GM04503 (cell line): Measurements from ENCODE around the gene TSBP1.
A peak's percentile ranks its signal among the peaks of the same experiment; 100 is the strongest.

Source experiments
- DNase-seq: peaks from one replicate; pipeline ENCODE4 v3.0.0-alpha.2; 2012; ENCODE audit warnings: low read depth

TSBP1 gene, protein sequence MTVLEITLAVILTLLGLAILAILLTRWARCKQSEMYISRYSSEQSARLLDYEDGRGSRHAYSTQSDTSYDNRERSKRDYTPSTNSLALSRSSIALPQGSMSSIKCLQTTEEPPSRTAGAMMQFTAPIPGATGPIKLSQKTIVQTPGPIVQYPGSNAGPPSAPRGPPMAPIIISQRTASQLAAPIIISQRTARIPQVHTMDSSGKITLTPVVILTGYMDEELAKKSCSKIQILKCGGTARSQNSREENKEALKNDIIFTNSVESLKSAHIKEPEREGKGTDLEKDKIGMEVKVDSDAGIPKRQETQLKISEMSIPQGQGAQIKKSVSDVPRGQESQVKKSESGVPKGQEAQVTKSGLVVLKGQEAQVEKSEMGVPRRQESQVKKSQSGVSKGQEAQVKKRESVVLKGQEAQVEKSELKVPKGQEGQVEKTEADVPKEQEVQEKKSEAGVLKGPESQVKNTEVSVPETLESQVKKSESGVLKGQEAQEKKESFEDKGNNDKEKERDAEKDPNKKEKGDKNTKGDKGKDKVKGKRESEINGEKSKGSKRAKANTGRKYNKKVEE

DNA sequence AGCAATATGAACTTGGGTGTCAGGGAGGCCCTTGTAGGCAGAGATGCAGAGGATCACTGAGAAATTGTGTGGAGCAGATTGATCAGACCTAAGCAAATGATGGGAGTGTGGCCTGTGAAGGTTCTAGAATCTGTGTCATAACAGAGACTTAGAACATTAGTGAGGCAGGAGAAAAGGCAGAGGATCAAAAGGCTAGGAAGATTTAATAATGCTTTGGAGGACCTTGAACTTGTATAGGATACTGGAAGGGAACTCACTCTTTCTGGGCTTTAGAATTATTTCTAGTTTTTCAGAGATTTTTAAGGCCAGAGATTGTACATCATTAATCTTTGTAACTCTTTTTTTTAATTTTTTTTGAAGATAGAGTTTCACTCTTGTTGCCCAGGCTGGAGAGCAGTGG is at the start of gene TSBP1:
TSS of gene TSBP1 (minus strand) at position 101 of the 400 bp plus-strand sequence. CDS start 197 bp downstream, outside the sequence.
- DNase-seq: no peak

DNA sequence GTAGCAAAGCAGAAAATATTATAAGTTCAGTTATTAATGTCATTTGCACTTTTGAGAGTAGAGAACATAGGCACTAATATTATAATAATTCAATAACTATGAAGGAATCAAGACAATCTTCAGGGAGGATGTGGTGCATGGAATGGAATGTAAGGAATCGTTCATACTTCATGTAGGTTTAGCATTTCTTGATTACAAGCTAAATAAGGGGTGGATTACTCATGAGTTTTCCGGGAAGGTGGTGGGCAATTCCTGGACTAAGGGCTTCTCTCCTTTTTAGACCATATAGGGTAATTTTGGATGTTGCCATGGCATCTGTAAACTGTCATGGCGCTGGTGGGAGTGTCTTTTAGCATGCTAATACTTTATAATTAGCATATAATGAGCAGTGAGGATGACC is 44.3 kb upstream of the TSBP1 start:
- no peak for DNase-seq

DNA sequence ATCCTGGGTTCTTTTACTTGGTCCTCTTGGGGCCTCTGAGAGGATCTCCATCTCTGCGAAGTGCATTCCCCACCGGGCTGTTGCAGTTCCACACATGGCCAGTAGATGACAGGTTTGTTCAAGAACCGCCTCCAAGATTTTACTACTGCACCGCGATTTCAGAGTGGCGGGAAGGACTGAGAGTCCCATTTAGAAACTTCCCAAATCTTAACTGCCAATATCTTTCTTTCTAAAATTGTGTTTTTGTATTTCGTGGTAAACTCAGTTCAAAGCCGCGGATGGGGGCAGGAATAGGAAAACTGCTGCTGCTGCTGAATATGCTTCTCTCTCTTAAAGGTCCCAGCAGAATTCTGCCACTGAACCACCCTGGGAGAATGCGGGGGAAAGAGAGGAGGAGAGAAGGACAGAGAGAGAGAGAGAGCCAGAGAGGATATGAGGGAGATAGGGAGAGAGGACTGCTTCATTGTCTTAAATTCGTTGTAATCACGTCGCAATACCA is 43.9 kb upstream of the TSBP1 start:
- DNase-seq: no peak

DNA sequence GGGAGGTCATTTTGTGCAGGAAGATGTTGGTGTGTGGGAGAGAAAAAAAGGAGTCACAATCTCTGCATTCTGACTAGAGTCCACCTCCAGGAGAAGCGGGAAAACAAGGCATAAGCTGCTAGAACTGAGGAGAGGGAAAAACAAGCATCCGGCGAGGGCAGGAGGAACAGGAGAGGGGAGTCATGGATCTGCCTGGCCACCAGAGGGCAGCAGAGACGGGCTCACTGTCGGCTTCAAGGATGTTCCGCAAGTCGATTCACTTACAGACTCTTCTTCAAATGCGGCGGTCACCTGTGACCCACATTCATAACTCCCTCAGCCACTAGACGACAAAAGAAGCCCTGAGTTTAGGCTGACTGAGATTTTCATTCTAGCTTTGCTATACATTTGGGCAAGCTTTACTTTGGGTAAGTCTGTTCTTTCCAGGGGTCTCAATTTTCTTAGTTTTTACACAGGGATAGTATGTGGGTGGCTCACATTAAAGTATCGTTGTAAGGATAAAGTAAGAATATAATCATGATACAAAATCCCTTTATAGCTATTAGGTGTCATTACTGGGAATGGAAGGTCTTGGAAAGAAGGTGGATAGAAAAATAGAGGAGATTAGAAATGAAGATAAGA is 41.8 kb upstream of the TSBP1 start:
- DNase-seq: peak; percentile 2

DNA sequence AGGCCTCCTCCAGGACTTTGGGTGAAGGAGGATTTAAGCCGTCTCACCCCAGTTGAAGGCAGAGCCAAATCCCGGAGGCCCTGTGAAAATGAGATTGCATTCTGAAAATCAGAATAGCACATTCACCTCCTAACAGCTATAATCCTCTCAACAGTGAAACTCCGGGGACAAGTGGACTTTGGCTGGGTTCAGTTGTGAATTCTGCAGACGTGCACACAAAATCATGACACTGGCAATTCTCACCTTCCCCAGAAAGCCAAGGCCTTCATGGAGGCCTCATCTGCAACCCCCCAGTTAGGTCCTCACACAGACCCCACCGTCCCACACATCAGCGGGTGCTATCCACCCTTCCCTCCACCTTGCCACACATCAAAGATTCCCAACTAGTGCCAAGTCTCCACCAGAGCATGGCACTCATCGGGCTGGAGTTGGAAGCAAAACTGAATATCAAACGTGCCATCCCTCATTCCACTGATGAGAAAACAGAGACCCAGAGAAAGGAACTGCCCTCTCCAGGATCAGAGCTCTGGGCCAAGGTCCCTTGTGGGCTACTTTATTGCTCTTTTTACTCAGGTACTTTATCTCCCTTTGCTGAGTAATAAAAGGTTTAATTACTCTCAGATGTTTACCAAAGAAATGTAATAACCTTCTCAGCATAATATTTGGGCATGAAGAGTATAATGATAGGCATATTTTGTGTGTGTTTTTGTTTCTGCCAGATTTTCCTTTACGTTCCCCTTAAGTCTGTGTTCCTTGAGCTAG is 40.0 kb upstream of the TSBP1 start:
- no peak for DNase-seq

DNA sequence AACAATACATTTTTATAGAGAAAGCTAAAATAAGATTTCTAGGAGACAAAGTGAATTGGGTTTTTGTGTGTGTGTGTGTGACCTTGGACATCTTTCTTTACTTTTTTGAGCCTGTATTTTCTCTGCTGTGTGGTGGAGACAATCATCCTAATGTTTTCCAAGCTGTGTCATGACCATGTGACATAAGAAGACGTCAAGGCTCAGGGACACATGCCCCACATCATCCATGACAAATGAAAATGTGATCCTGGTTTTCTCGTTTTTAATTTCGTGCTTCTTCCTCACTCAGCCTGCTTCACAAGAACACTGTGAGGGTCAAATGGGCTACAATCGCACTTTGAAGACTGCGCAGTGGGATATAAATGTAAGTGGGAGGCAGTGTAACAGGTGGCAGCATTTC is 39.2 kb upstream of the TSBP1 start:
- DNase-seq: no peak

DNA sequence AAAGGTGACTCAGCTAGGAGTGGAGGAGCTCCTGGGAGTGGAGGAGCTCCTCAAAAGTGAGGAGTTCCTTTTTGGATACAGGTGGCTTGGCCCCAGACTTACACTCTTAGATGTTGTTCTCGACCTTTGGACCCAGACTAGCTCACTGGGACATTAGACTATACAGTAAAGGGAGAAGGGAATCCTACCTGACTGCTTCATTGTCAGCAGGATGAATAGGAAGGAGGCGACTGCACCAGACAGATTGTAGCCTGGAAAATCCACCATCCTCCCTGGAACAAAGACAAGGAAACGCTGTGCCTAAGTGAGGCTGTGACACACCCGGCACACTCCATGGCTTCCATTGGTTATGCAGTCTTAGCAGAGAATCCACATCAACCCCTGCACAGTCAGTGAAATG is 35.2 kb upstream of the TSBP1 start, which contains the start of gene BTNL2:
TSS of gene BTNL2 (minus strand) at position 325 of the 400 bp plus-strand sequence. CDS start at position 267, 58 bp downstream.
- DNase-seq: no peak

DNA sequence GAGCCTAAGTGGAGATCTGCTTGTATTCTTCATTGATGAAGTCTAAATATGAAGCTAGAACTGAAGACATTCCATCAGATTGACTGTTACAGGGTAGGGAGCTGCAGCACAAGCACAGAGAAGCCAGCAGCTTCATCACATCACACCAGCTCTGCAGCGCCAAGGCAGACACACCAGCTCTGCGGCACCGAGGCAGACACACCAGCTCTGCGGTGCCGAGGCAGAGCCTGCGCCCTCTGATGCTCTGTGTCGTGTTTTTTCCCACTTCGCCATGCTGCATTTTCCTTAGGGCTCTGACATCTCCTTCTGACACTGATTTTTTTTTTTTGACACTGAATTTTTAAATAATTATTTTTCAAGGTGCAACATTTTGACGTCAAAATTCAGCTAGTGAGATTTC is 34.5 kb upstream of the TSBP1 start:
- DNase-seq: no peak

DNA sequence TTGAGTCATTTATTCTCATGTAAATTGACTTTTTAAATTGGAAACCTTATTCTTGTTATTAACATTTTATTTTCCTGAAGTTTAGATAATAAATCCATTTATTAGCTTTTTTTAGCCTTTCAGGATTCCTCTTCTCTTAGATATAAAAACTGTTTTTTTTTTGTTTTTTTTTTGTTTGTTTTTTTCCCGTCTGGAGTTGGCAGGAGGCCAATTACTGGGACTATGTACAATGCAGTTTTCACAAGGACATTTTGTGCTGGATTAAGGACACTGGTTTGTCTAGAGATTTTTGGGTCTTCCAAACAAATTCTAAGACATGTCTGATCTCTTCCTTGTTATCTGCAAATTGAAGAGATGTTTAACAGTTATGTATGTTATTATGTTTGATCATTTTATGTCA is 34.0 kb upstream of the TSBP1 start:
- DNase-seq: no peak

DNA sequence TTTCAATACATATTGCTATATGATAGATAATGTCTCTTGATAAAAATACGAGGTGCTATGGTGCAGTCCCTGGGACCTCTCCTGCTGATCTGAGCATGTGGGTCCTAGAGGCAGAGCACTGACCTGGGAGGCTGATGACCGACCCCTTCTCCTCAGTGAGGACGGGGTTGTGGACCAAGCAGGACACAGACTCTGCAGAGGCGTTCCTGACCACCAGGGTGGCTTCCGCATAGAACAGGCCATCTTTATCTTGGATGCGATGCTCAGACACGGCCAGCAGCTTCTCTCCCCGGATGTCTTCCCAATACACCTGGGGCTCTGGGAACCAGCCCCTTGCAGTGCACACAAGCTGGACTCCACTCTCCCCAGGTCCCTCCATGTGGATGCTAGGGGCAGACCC is 31.1 kb upstream of the TSBP1 start:
- no peak for DNase-seq

DNA sequence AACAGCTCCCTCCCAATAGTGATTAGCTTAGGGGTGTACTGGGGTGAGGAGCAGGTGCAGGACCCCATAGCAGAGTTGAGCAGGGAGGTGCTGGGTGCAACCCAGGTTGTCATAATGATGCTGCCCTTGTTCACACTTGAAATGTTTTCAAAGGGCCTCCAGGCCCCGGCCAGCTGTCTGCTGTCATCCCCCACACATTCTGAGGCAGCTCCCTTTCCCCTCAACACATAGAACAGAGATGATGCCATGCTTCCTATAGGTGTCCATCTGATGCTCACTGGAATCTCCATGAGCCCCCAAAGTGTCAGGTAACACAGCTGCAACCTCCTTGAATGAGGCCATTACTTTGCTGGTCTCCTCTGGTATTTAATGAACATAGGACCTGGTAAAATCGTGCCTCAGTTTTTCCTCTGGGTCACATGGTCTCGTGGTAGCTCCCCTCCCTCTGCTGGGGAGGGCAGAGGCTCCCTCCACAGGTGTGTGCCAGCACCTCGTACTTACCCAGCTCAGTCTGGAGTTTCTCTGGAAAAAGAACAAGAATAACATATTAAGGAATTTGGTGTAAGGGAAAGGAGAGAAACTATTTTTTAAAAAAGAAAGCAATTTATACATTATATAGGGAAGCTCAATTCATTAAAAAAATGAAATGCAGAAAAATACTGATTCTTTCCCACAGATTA is 29.7 kb upstream of the TSBP1 start:
- DNase-seq: no peak

DNA sequence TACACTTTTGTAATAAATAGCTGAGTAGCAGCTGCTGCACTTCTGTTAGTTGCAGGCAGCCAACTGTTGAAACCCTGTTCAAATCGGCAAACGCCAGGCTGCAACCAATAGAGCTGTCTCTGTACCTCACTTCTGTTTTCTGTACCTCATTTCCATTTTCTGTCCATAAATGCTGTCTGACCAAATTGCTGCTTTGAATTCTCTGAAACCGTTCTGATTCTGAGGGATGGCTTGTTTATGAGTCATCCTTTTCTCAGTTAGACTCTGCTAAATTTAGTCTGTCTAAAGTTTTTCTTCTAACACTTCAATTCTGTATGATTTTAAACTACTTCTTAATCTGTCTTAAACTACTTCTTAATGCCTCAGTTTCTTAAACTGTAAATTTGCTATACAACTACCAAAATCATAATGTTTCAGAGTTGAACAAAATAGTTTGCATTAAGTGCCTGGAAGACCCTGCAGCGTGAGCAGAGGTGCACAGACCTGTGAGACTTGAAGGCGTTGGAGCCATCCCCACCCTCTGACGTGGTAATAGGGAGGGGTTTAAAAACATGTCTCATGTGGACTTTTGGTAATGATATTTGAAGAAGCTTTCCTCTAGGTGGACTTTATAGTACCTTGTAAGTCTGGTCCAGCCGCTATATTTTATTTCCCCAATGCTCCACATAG is 25.7 kb upstream of the TSBP1 start:
- no peak for DNase-seq

DNA sequence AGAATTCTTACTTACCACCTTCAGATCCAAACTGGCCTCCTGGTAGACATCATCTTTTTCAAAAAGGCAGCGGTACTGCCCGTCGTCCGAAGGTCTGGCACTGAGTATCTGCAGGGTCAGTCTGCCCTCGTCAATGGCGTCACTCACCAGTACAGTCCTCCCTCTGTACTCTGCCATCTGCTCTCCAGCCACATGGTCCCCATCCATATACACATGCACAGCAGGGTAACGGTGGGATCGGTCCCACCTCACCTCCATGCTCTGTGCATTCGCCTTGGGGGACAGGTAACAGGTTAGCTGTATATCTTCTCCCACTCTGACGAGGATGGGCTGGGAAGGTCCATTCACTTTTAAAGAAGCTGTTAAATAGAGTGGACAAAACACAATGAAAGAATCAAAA is 24.3 kb upstream of the TSBP1 start:
- DNase-seq: no peak

DNA sequence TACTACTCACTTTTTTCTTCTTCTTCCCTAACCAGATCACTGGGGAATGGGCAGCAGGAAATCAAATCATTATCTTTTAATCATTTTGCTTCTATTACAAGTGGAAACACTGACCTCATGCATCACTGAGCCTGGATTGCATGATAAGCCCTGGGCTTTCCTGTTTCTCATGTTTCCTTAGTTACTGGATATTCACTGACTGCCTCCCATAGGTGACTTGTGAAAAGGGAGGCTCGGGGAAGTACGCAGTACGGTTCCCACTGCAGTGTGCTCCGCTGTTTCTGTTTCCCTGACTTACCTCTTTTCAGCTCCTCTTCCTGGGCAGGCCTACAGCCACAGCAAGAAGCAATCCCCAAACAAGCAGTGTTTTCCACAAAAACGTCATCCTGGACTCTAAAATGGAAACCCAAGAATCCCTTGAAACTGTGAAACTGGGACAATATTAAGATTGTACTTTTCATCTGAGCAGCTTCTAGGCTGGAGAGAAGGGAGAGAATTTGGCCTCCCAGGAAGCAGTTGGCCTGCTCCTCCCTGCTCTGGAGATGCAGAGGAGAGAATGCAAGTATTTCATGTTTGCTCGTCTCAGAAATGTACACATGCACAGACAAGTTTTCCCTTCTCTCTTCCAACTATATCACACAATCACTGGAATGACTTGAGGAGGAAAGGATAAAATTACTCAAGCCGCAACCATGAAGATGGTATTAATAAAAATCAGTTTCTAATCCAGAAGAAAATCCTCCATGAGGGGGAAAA is 22.1 kb upstream of the TSBP1 start:
- no peak for DNase-seq

DNA sequence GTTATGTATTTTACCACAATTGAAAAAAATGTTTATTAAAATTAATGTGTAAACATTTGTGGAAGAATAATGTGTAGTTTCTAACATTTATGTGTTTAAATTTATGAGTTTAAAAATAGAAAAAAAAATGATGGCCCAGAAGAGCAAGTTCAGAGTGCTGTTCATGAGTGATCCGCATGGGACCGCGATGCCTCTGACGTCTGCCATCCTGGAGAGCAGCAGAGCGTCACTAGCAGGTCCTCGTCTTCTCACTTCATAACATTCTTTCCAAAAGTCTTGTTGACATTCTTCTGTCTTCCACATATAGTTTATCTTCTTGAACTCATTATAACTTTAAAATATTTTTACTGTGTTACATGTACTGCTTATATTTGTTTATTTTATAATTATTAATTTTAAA is 19.8 kb upstream of the TSBP1 start:
- DNase-seq: no peak

DNA sequence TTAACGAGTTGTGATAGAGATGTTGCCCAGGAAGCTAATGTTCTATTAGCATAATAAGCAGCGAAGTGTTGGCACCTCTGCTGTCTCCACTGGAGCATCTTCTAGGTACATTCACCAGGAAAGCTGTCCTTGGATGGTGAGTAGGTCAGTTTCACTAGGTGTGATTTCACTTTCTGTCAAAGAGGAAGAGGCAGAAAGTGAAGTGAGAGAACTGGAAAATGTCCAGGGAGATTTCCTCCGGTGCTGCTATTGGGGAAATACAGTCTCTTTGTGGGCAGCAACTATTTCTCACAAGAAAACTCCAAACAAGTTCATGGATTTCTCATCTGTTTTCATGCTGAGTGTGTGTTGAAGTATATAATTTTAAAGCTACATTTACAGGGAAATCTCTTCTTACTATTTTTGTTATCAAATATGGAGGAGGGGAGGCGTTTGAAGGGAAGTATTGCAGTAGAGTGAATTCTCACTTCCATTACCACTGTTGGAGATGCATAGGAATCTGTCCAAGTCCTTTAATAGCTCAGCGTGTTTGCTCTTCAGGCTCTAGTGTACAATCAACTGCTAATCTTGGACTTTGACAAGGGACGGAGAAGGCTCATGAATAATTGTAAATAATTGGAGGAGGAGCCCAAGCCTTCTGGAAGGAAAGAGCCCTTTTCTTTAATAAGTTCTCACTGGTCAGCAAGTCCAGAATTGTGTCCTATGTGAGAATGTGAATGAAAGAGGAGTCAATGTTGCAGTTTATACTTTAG is 16.1 kb upstream of the TSBP1 start:
- no peak for DNase-seq

DNA sequence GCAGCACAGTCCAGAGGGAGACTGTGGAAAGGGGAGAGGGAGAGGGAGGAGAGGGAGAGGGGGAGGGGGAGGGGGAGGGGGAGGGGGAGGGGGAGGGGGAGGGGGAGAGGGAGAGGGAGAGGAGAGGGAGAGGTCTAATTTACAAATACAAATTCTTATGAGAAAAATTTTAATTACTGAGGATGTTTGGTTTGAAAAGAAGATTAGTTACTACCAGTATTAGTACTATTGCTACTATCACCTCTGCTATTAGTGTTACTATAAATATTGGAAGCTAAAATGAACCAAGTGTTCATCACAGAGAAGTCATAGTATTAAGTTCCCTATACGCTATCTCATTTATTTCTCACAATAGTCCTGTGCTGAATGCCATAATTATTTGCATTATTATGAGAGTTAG is 14.3 kb upstream of the TSBP1 start:
- no peak for DNase-seq

DNA sequence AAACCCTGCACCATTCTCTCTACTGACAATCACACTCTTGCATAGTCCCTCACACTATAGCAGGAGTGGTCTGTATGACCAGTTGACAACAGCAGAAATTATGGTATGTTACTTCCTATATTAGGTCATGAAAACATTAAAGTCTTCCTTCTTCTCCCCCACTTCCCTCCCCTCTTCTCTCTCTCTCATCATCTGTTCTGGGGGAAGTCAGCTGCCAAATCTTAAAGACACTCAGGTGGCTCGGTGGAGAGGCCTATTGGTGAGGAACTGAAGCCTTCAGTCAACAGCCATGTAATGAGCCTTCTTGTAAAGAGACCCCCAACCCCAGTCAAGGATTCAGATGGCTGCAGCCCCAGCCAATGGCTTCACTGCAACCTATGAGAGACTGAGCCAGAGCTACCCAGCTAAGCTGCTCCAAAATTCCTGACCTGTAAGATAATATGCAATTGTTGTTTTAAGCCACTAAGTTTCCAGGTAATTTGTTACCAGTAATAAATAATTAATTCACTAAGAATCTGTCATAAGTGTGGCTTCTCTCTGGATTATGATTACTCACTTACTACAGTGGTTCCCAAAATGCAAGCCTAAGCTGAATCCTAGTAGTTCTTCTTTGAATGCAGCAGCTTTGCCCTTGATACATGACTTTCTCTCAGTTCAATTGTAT is 11.2 kb upstream of the TSBP1 start:
- DNase-seq: no peak

DNA sequence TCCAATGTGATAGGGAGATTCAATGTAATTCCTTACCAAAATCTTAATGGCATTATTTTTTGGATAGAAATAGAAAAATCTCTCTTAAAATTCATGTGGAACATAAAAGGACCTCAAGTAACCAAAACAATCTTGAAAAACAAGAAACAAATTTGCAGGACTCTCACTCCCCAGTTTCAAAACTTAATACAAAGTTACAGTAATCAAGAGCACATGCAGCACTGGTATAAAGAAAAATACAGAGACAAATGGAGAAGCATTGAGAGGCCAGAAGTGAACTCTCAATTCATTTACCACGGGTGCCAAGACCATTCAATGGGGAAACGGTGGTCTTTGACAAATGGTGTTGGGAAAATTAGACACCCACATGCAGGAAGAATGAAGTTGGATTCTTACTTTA is 7.8 kb upstream of the TSBP1 start:
- DNase-seq: no peak
